Mucosa of descending colon (tissue), 3 donors: Measurements from ENCODE around the gene CREG2. TPM values are rescaled to one million over a fixed set of nuclear protein-coding genes. Genes with fewer than 3 reads are reported as not detected.

Source experiments
- ATAC-seq: fragments of 200-7000 bp; cut with Tn5 transposase; one replicate; pipeline ENCODE4 v1.9.1; 2020; ENCODE audit warnings: mild to moderate bottlenecking, moderate library complexity
- DNase-seq, 3 donors: peaks; one replicate each; pipeline ENCODE4 v3.0.0-alpha.2; 2020
- H3K36me3 ChIP-seq: fragments of 200-600 bp; one replicate; pipeline ENCODE4 v1.8.0; 2021; ENCODE audit warnings: low read depth, mild to moderate bottlenecking
- H3K4me1 ChIP-seq: fragments of 200-600 bp; one replicate; pipeline ENCODE4 v1.8.0; 2021; ENCODE audit warnings: low read depth, mild to moderate bottlenecking
- H3K4me3 ChIP-seq: fragments of 200-600 bp; one replicate; pipeline ENCODE4 v1.8.0; 2021; ENCODE audit warnings: mild to moderate bottlenecking
- H3K9me3 ChIP-seq: fragments of 200-600 bp; one replicate; pipeline ENCODE4 v1.8.0; 2021; ENCODE audit warnings: mild to moderate bottlenecking
- CTCF ChIP-seq: fragments of 200-600 bp; IDR thresholded peaks from one replicate; pipeline ENCODE4 v1.8.0; 2022; ENCODE audit warnings: antibody characterized with exemption, mild to moderate bottlenecking
- intact Hi-C, 2 donors: fragments of 100-400 bp; cut with DNase I in 1 of 2; cut with micrococcal nuclease in 1 of 2; formaldehyde crosslinking; loops; one replicate each; pipeline versions ENCODE4 v1.11.0 to v1.11.1; 2022; cut with DNase I, micrococcal nuclease
- total RNA-seq, 3 donors: library from RNA; stranded (reverse); fragmentation: NEBNext Ultra II Directional in 2 of 3; extraction: Animal tissue kit (Norgen Biotek cat#: 25700) in 2 of 3; gene quantifications; one replicate each; pipeline versions ENCODE4 v1.2.1 to v1.2.4, GENCODE V29; 2021 to 2023
- donor health status: DM: no; HTN: no; CAD: no; lungs with moderate emphysema.
- donor health status: DM: no; HTN: no; CAD: no.
- donor health status: DM: no; HTN: yes; CAD: no.

Gene CREG2
- total RNA-seq, 3 donors from 2014 or later: 0.19 to 1.1 TPM; not detected in 1

DNA sequence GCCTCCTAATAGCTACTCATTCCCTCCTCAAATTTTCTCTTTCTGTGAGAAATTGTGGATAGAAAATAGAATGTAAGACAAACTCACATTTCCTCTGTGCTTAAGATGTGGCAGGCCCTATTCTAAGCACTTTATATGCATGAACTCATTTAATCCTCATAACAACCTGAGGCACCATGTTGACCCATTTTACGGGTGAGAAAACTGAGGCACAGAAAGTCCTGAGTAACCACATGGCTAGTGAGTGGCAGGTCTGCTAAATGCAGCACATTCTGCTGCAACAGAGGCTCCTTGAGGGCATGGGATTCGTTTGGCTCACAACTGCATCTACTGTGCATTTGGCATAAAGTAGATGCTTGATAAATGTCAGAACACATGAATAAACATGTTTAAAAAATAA lies 56.1 kb downstream of the CREG2 start:
- Histone ChIP-seq H3K9me3 (no peaks in the 10 kb centered on the region), H3K4me1 (peaks cover 14% of the 10 kb centered on the region), H3K4me3 (no peak overlapping the region), H3K36me3 (no peaks in the 10 kb centered on the region)
- DNase-seq (no peak), ATAC-seq (no peak)
- intact Hi-C loops: no loop called here
- TF ChIP-seq CTCF: no peak

GRCh38 chr2:101330253-101330933 lies 56.9 kb downstream of the CREG2 start:
- intact Hi-C loops: no loop called here
- no peak for TF ChIP-seq CTCF
- Histone ChIP-seq H3K4me3 (no peak overlapping the region), H3K36me3 (no peaks in the 10 kb centered on the region), H3K4me1 (peaks cover 14% of the 10 kb centered on the region), H3K9me3 (no peaks in the 10 kb centered on the region)
- peak; percentile 84 for ATAC-seq
- DNase-seq: peak; percentile 68 to 81 (median 79)

GRCh38 chr2:101329026-101329425 lies 58.3 kb downstream of the CREG2 start:
- peaks cover 14% of the 10 kb centered on the region for H3K4me1 ChIP-seq
- DNase-seq: no peak
- no peaks in the 10 kb centered on the region for H3K9me3 ChIP-seq
- no peaks in the 10 kb centered on the region for H3K36me3 ChIP-seq
- intact Hi-C loops: no loop called here
- no peak overlapping the region for H3K4me3 ChIP-seq
- no peak for ATAC-seq
- TF ChIP-seq CTCF: no peak

DNA sequence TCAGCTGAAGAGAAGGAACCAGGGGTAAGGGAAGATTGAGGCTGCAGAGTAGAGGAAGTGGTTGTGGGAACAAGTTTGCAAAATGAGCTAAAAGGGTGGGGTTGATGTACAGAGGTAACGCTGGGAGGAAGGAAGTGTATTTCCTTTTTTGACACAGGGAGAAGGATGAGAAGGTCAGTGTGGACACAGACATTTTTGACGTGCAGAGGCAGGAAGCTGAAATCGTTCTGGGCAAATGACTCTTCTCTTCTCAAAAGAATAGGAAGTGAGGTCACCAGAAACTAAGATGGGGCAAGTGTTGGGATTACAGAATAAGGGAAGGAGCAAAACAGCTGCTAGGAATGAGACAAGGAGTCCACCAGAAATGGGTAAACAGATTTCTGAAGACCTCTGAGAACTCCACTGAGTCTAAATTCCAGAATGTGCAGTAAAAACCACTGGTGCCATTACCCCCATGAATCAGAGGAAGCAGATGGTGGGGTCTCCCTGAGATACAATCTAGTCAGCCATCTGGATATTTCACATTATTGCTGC lies 58.8 kb downstream of the CREG2 start:
- TF ChIP-seq CTCF: no peak
- Histone ChIP-seq H3K4me1 (peaks cover 14% of the 10 kb centered on the region), H3K4me3 (no peak overlapping the region), H3K9me3 (no peaks in the 10 kb centered on the region), H3K36me3 (no peaks in the 10 kb centered on the region)
- DNase-seq (peak in 1 of 3 donors; percentile 49), ATAC-seq (peak; percentile 81)
- intact Hi-C loops: no loop called here

DNA sequence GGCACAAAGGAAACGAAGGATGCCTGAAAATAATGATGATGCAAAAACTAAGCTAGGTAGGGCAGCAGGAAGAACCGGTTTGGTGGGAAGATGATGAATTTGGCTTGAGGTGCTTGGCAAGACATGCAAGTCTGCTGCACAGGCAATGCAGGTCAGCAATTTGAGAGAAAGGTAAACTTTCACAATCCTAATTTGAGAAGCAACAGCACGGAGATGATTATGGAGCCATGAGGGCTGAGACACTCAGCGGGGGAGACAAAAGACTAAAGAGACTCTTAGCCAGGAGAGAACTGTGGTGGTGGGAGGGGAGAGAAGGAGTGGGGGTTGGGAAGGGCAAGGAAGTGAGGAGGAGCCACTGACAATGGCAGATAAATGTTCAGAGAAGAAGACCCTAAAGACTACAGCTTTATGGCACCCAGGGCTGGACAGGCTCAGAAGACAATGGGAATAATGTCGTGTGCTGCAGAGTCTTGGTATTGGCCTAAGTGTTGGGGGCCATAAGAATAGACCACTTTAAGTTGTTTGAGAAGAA lies 59.4 kb downstream of the CREG2 start:
- DNase-seq (peak in 1 of 3 donors; percentile 85), ATAC-seq (peak; percentile 38)
- Histone ChIP-seq H3K4me3 (no peak overlapping the region), H3K36me3 (no peaks in the 10 kb centered on the region), H3K9me3 (no peaks in the 10 kb centered on the region), H3K4me1 (peaks cover 14% of the 10 kb centered on the region)
- intact Hi-C loops: no loop called here
- TF ChIP-seq CTCF: no peak
